K562 (cell line): ENCODE data around the gene ETHE1. TPM values are rescaled to one million over a fixed set of nuclear protein-coding genes. Genes with fewer than 3 reads are reported as not detected.

Experiments used
- ATAC-seq: fragments of 200-7000 bp; cut with Tn5 transposase; 3 replicates; pipeline ENCODE4 v1.9.1; 2020; ENCODE audit warnings: moderate library complexity
- BruUV-seq: library from RNA; stranded (reverse); fragments of 400-500 nt; replicated peaks from 2 replicates; lab custom pipeline; 2021; lab: Mats Ljungman, UMichigan
- CTCF ChIA-PET: fragments of 300-600 bp; formaldehyde crosslinking; extraction: SDS; loops from one replicate; lab custom pipeline; 2021; ENCODE audit warnings: low intra/inter-chr PET ratio; lab: Yijun Ruan, JAX
- POLR2A ChIA-PET: fragments of 300-600, 350-650 bp; sonication (Branson Sonifier 250); formaldehyde crosslinking; extraction: SDS; loops from one replicate; lab custom pipeline; 2021; ENCODE audit warnings: antibody characterized with exemption, inconsistent platforms; lab: Yijun Ruan, JAX
- DNase-seq, 4 experiments: peaks; one replicate each; pipeline versions ENCODE4 v3.0.0 to v3.0.0-alpha.2; 2011 to 2018; ENCODE audit warnings: low spot score in 3 of 4, mixed read lengths in 3 of 4; ENCODE audit errors: extremely low read depth in 1 of 4
- FAIRE-seq: peaks from 2 replicates; lab custom pipeline; 2011; peaks lifted over from hg19 to GRCh38; lab: Jason Lieb, UNC
- H2AFZ ChIP-seq: 2 replicates; pipeline ENCODE4 v1.6.0; 2011; ENCODE audit warnings: low read depth, low read length, control low read depth, inconsistent platforms
- H3K27ac ChIP-seq: fragments of 200-600 bp; 3 replicates; pipeline ENCODE4 v1.8.0; 2011; ENCODE audit warnings: low read depth, mild to moderate bottlenecking, control low read depth, inconsistent platforms, low read length, moderate library complexity, mixed read lengths; ENCODE audit errors: extremely low read depth
- H3K27me3 ChIP-seq, 2 experiments: fragments of 300-600 bp in 1 of 2; 2 replicates in 1 of 2; 3 replicates in 1 of 2; pipeline versions ENCODE4 v1.6.0 to v1.8.0; 2011; ENCODE audit warnings: inconsistent platforms in 2 of 2, low read length in 2 of 2, mild to moderate bottlenecking in 1 of 2, mixed read lengths in 1 of 2, moderate library complexity in 1 of 2; ENCODE audit not compliant: control insufficient read depth in 2 of 2, insufficient read depth in 2 of 2
- H3K36me3 ChIP-seq: fragments of 300-600 bp; 3 replicates; pipeline ENCODE4 v1.8.0; 2011; ENCODE audit warnings: mild to moderate bottlenecking, low read length, inconsistent platforms; ENCODE audit not compliant: control insufficient read depth, insufficient read depth
- H3K4me1 ChIP-seq, 2 experiments: fragments of 200-600 bp in 1 of 2; replicated peaks in 1 of 2; 2 replicates in 1 of 2; 3 replicates in 1 of 2; pipeline versions ENCODE4 v1.5.1 to v1.8.0; 2011; ENCODE audit warnings: inconsistent platforms in 2 of 2, low read length in 2 of 2, mild to moderate bottlenecking in 1 of 2, mixed read lengths in 1 of 2, moderate library complexity in 1 of 2; ENCODE audit not compliant: control insufficient read depth in 2 of 2, insufficient read depth in 2 of 2
- H3K4me2 ChIP-seq: 2 replicates; pipeline ENCODE4 v1.6.1; 2011; ENCODE audit warnings: low read length, control low read depth, inconsistent platforms, mixed read lengths; ENCODE audit not compliant: insufficient read depth
- H3K4me3 ChIP-seq: fragments of 200-600 bp; sonication (generic), shearing (Covaris generic); 2 replicates; pipeline ENCODE4 v1.5.1; 2016; ENCODE audit warnings: control low read depth, inconsistent platforms
- H3K79me2 ChIP-seq: fragments of 200-600 bp; 3 replicates; pipeline ENCODE4 v1.8.0; 2011; ENCODE audit warnings: low read length, inconsistent platforms; ENCODE audit not compliant: control insufficient read depth, insufficient read depth
- H3K9ac ChIP-seq, 2 experiments: 2 replicates each; pipeline versions ENCODE4 v1.6.0 to v1.6.1; 2011; ENCODE audit warnings: low read depth in 2 of 2, low read length in 2 of 2, control low read depth in 1 of 2, inconsistent platforms in 1 of 2, mild to moderate bottlenecking in 1 of 2, mixed read lengths in 1 of 2; ENCODE audit not compliant: insufficient read depth in 1 of 2
- H3K9me1 ChIP-seq: one replicate; pipeline ENCODE4 v1.6.0; 2011; ENCODE audit warnings: inconsistent platforms, mild to moderate bottlenecking, low read length, moderate library complexity; ENCODE audit not compliant: control insufficient read depth, insufficient read depth
- H3K9me3 ChIP-seq: replicated peaks from 2 replicates; pipeline ENCODE4 v1.5.1; 2011; ENCODE audit warnings: low read depth, low read length, inconsistent platforms; ENCODE audit not compliant: control insufficient read depth, insufficient read depth
- H4K20me1 ChIP-seq: replicated peaks from 2 replicates; pipeline ENCODE4 v1.6.1; 2011; ENCODE audit warnings: low read length, inconsistent platforms, mixed read lengths; ENCODE audit not compliant: control insufficient read depth, insufficient read depth
- MCM5 ChIP-seq: fragments of 450-650 bp; IDR thresholded peaks from 2 replicates; pipeline ENCODE4 v1.6.1; 2016; ENCODE audit warnings: low read depth
- SIRT6 ChIP-seq: IDR thresholded peaks from one replicate; pipeline ENCODE4 v1.6.1; 2012; ENCODE audit warnings: low read depth, mild to moderate bottlenecking, control low read depth, inconsistent platforms, low read length, moderate library complexity
- THRA ChIP-seq: fragments of 450-650 bp; IDR thresholded peaks from 2 replicates; pipeline ENCODE4 v1.6.1; 2017; ENCODE audit warnings: mild to moderate bottlenecking, moderate library complexity
- TSC22D4 ChIP-seq: fragments of 450-650 bp; IDR thresholded peaks from 2 replicates; pipeline ENCODE4 v1.6.1; 2016; ENCODE audit warnings: missing genetic modification characterization, missing biosample characterization, control low read depth
- ZNF318 ChIP-seq, 2 experiments: fragments of 450-650 bp; IDR thresholded peaks; 2 replicates each; pipeline ENCODE4 v1.6.1; 2016; ENCODE audit warnings: mild to moderate bottlenecking in 2 of 2, borderline replicate concordance in 1 of 2, low read depth in 1 of 2, moderate library complexity in 1 of 2
- ZNF431 ChIP-seq: sonication (generic); formaldehyde crosslinking; IDR thresholded peaks from 2 replicates; pipeline ENCODE4 v1.8.0; 2022; ENCODE audit warnings: mild to moderate bottlenecking, missing genetic modification reagents
- ZNF717 ChIP-seq: fragments of 250-450 bp; sonication (Bioruptor Pico); IDR thresholded peaks from 2 replicates; pipeline ENCODE4 v1.5.0; 2021
- ZZZ3 ChIP-seq: fragments of 450-650 bp; IDR thresholded peaks from 2 replicates; pipeline ENCODE4 v1.6.1; 2016; ENCODE audit warnings: antibody characterized with exemption, mild to moderate bottlenecking, moderate library complexity
- WGBS: fragments of 100-300 bp; shearing (Covaris generic); methylation state at CpG from one replicate; pipeline ENCODE4 v1.1.6; 2016; ENCODE audit warnings: low coverage, mixed read lengths; ENCODE audit not compliant: insufficient coverage; ENCODE audit errors: missing lambda C conversion rate; 5-methylcytosine and 5-hydroxymethylcytosine counted together
- in situ Hi-C: fragments of 300-500 bp; cut with MboI; formaldehyde crosslinking; loops from 4 replicates; pipeline ENCODE4 v1.15.0; 2018; ENCODE audit warnings: inconsistent platforms, mixed read lengths
- intact Hi-C: fragments of 100-400 bp; cut with micrococcal nuclease; formaldehyde crosslinking; loops from 2 replicates; pipeline ENCODE4 v1.14.2; 2022
- polyA plus RNA-seq, 8 experiments: library from polyadenylated mRNA; depleted of rRNA in 4 of 8; stranded (reverse) in 5 of 8; unstranded in 3 of 8; fragments of >200 nt; fragmentation: Nextera tagmentation in 2 of 8; fragmentation: Illumina TruSeq in 1 of 8; extraction: Ambion mirVana in 2 of 8; extraction: Trizol in 1 of 8; gene quantifications; 2 replicates each; pipeline versions ENCODE4 v1.2.1 to v1.2.3, GENCODE V29; 2011 to 2014; ENCODE audit warnings: inconsistent platforms in 1 of 8, missing spikeins in 1 of 8
- total RNA-seq, 7 experiments: library from RNA; depleted of rRNA in 6 of 7; stranded (reverse); fragments of >200 nt in 6 of 7; fragmentation: Illumina TruSeq in 2 of 7; extraction: Trizol in 2 of 7; gene quantifications; 2 replicates each; pipeline versions ENCODE4 v1.2.1 to v1.2.3, GENCODE V29; 2011 to 2021; ENCODE audit warnings: low replicate concordance in 1 of 7

The ETHE1 gene
- total and polyA plus RNA-seq, 9 of the 15 experiments (the other 6 are each of a cell fraction or from before 2014, with no cell fraction given) = 2.9 to 21.0 (median 10.2) TPM

- TF ChIP-seq MCM5 = no peak
- TF ChIP-seq ZNF717 (CRISPR knock-in tag) = no peak
Observed at GRCh38 chr19:43562698-43563241, 35.8 kb upstream of the ETHE1 start (continued).

- H3K9me3 ChIP-seq = no peaks in the 10 kb centered on the region
- TF ChIP-seq ZZZ3 (no peak), THRA (no peak), SIRT6 (no peak), ZNF318 (IDR thresholded peaks at IDR 0.05; ENCODE audit: borderline replicate concordance in 1 of 2, low read depth in 1 of 2) (no peak), ZNF431 (CRISPR knock-in tag) (no peak), TSC22D4 (tag) (no peak)
- no peak for FAIRE-seq
- ChIA-PET CTCF (no interaction called here), POLR2A (interaction anchor here (0.6 to 3.6 kb wide), 2 partner anchors 9 to 87 kb away, joined by 4 to 19 read pairs; no protein-coding TSS in a partner anchor)
- H3K36me3 ChIP-seq = peaks cover 45% of the 10 kb centered on the region; the same call in 2 of the 3 replicates
- no peaks in the 10 kb centered on the region for H3K9me1 ChIP-seq
- 89% methylated on average over 6 of the region's 6 CpGs for WGBS
- no peak overlapping the region for H2AFZ ChIP-seq
- ATAC-seq = no peak
- intact Hi-C loops = no loop called here
- no peak overlapping the region for H3K4me3 ChIP-seq
- H3K27me3 ChIP-seq = no peaks in the 10 kb centered on the region
- no peak overlapping the region for H3K9ac ChIP-seq
- in situ Hi-C loops = no loop called here
- H3K4me1 ChIP-seq = peaks cover 3 to 4% of the 10 kb centered on the region in 2 experiments; a peak in 4 of 5 replicates
- no peak overlapping the region for H3K4me2 ChIP-seq
- DNase-seq = no peak
- no peak overlapping the region; the same call in 2 of the 3 replicates for H3K27ac ChIP-seq
- no peaks in the 10 kb centered on the region for H3K79me2 ChIP-seq
- no peaks in the 10 kb centered on the region; the same call in 1 of the 2 replicates for H4K20me1 ChIP-seq
- no TSS peak for BruUV-seq
Observed at GRCh38 chr19:43562226-43562697, 35.3 kb upstream of the ETHE1 start.
